ENCODE results near the gene STPG1.
"Not testable (repeated sequence)": the region's sequence is repeated elsewhere in the genome, so short reads cannot be mapped to it uniquely, and the experiment has no call there.

Gene STPG1

DNA sequence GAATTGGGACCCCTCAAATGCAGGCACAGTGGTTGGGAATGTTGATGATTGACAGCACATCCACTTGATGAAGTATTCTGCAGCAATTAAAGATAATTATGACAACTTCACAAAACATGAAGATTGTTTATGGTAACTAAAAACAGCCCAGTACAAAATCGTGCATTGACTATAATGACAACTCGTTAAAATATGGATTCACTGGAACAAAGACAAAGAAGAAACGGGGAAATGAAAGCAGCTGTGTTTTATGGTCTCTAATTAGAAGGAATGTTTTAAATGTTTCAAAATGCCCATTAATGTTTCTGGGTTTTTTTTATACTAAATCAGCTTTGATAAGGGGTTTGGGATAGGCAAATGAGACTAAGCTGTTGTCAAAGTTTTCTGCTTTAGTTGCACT, 38.2 kb upstream of the STPG1 start:
- TF ChIP-seq, protein P1, sequence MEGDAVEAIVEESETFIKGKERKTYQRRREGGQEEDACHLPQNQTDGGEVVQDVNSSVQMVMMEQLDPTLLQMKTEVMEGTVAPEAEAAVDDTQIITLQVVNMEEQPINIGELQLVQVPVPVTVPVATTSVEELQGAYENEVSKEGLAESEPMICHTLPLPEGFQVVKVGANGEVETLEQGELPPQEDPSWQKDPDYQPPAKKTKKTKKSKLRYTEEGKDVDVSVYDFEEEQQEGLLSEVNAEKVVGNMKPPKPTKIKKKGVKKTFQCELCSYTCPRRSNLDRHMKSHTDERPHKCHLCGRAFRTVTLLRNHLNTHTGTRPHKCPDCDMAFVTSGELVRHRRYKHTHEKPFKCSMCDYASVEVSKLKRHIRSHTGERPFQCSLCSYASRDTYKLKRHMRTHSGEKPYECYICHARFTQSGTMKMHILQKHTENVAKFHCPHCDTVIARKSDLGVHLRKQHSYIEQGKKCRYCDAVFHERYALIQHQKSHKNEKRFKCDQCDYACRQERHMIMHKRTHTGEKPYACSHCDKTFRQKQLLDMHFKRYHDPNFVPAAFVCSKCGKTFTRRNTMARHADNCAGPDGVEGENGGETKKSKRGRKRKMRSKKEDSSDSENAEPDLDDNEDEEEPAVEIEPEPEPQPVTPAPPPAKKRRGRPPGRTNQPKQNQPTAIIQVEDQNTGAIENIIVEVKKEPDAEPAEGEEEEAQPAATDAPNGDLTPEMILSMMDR (conservative IDR thresholded peaks at IDR 0.05; ENCODE audit: low read depth, low read length): no peak
- no peak overlapping the region for H3K4me3 ChIP-seq (ENCODE audit: low read depth, low read length)
- no peak for DNase-seq (ENCODE audit: low read depth)

DNA sequence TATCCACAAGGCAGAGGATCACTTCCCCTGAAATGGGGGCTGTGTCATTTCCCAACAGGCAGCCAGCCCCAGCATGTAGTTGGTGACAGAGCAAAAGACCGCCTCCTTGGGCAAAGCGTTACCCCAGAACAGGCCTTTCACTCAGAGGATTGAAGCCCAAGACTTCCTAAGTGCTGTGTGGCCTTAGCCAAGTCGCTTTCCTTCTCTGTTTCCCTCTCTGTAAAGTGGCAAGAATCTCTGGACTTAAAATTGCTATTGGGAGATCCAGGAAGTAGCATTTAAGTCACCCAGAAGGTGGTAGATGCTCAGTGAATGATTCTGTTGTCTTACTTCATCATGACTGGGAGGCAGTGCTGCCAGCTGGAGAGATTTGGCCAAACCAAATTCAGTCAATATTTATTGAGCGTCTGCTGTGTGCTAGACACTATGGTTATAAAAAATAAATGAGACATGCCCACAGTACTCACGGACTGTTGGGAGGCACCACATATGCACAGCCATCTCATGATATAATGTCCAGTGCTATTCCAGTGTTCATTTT, 37.3 kb upstream of the STPG1 start:
- no peak overlapping the region for H3K4me3 ChIP-seq (ENCODE audit: low read depth, low read length)
- TF ChIP-seq, protein P1 (conservative IDR thresholded peaks at IDR 0.05; ENCODE audit: low read depth, low read length): no peak
- DNase-seq (ENCODE audit: low read depth): no peak

DNA sequence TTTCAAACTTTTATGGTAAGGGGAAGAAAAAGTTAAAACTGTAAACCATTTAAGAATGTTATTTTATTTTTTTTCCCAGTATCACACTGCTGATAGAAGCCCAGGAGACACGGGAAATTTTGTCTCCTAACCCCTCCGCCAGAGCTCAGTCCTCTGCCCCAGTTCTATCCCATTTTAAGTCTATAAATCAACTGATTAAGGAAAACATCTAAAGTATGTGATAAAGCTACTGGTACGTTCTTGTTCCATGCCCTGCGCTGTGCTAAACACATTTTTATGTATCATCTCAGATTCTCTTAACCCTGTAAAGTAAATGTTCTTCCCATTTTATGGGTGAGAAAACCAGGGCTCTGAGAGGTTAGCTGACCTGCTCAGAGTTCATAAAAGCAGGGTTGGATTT, 36.7 kb upstream of the STPG1 start:
- TF ChIP-seq, protein P1 (conservative IDR thresholded peaks at IDR 0.05; ENCODE audit: low read depth, low read length): no peak
- no peak for DNase-seq (ENCODE audit: low read depth)
- no peak overlapping the region for H3K4me3 ChIP-seq (ENCODE audit: low read depth, low read length)

DNA sequence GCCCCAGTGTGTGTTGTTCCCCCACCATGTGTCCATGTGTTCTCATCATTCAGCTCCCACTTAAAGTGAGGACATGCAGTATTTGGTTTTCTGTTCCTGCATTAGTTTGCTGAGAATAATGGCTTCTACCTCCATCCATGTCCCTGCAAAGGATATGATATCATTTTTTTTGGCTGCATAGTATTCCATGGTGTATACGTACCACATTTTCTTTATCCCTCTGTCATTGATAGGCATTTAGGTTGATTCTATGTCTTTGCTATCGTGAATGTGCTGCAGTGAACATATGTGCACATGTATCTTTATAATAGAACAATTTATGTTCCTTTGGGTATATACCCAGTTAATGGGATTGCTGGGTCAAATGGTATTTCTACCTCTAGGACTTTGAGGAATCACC, 32.9 kb upstream of the STPG1 start:
- not testable (repeated sequence) for H3K4me3 ChIP-seq (ENCODE audit: low read depth, low read length); DNase-seq (ENCODE audit: low read depth)

DNA sequence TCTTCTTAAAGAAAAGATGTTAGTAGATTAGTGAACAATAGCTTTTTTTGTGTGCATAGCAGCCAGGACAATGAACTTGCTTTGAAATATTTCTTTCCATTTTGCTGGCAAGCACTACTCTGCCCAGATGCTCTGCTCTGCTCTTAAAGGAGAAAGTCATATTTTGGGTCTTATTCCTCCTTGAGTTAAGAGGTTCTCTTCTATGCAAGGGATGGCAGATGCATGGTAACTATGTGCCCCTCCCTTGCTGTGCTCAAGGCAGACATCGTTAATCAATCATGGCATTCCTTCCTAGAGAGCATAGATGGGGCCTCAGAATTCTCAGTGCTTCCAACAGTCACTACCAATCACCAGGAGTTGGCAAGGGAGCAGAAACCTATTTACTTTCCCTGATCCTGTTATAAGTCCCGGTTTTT, 29.7 kb upstream of the STPG1 start:
- TF ChIP-seq, protein P1 (conservative IDR thresholded peaks at IDR 0.05; ENCODE audit: low read depth, low read length): no peak
- DNase-seq (ENCODE audit: low read depth): no peak
- H3K4me3 ChIP-seq (ENCODE audit: low read depth, low read length): no peak overlapping the region

DNA sequence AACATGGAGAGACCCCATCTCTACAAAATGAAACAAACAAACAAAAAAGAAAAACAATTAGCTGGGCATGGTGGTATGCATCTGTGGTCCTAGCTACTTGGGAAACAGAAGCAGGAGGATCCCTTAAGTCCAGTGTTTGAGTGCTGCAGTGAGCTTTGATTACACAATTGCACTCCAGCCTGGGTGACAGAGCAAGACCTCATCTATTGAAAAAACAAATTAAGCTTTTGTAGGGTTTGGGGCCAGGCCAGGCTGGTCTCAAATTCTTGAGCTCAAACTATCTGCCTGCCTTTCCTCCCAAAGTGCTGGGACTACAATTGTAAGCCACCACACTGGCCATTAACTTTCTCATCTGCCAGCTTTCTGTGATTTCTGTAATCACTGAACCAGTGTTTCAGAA, 29.2 kb upstream of the STPG1 start:
- no peak overlapping the region for H3K4me3 ChIP-seq (ENCODE audit: low read depth, low read length)
- TF ChIP-seq, protein P1 (conservative IDR thresholded peaks at IDR 0.05; ENCODE audit: low read depth, low read length): no peak
- no peak for DNase-seq (ENCODE audit: low read depth)

DNA sequence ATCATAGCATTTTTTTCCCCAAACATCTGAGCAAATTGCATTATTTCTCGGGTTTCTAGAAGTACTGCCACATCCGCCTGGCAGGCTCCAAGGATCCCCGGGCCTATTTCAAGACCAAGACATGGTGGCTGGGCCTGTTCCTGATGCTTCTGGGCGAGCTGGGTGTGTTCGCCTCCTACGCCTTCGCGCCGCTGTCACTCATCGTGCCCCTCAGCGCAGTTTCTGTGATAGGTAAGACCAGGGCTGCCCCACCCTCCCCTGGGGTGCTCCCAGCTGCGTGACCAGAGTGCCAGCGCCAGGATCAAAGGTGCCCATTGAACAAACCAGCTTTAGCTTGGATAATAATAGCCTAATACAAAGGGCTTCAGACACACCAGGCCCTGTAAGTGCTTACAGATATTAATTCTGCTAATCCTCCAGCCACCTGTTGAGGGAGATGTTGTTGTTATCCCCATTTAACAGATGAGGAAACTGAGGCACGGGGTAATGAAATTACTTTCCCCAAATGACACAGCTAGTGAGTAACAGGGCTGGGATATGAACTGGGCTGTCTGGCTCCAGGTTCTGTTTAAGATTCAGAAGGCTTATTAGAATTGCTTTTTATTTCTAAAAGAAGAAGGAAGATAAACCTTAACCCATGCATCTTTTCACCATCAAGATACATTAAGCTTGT, 28.6 kb upstream of the STPG1 start:
- no peak for DNase-seq (ENCODE audit: low read depth)
- no peak overlapping the region for H3K4me3 ChIP-seq (ENCODE audit: low read depth, low read length)
- TF ChIP-seq, protein P1 (conservative IDR thresholded peaks at IDR 0.05; ENCODE audit: low read depth, low read length): no peak
